T-helper 17 cell (primary cell): Measurements from ENCODE around the gene C14orf132. TPM values are rescaled to one million over a fixed set of nuclear protein-coding genes. Genes with fewer than 3 reads are reported as not detected.
A peak's percentile ranks its signal among the peaks of the same experiment; 100 is the strongest.

Source experiments
- ATAC-seq: fragments of 150-1000 bp; cut with Tn5 transposase; 2 replicates; pipeline ENCODE4 v1.10.0; 2021; ENCODE audit warnings: mild to moderate bottlenecking, moderate library complexity
- DNase-seq, 3 donors: peaks; one replicate each; pipeline versions ENCODE4 v3.0.0 to v3.0.0-alpha.2; 2020 to 2021
- H3K9me3 ChIP-seq: one replicate; pipeline ENCODE4 v1.7.0; 2013; ENCODE audit warnings: low read length, mild to moderate bottlenecking; ENCODE audit not compliant: control insufficient read depth, poor library complexity, severe bottlenecking
- H3K27ac Mint-ChIP-seq: one replicate; pipeline ENCODE4 v1.8.0; 2022; ENCODE audit warnings: mild to moderate bottlenecking, moderate library complexity, mixed read lengths
- H3K27me3 Mint-ChIP-seq: one replicate; pipeline ENCODE4 v1.8.0; 2022; ENCODE audit warnings: mixed read lengths
- H3K36me3 Mint-ChIP-seq: one replicate; pipeline ENCODE4 v1.8.0; 2022; ENCODE audit warnings: low read depth, mixed read lengths
- H3K4me1 Mint-ChIP-seq: one replicate; pipeline ENCODE4 v1.8.0; 2022; ENCODE audit warnings: mild to moderate bottlenecking, mixed read lengths
- H3K4me3 Mint-ChIP-seq: one replicate; pipeline ENCODE4 v1.8.0; 2022; ENCODE audit warnings: mild to moderate bottlenecking, moderate library complexity, mixed read lengths
- total RNA-seq, 4 donors: library from RNA in 2 of 4; stranded (reverse) in 2 of 4; gene quantifications; one replicate each; pipeline ENCODE4 v1.2.3 and lab custom pipeline; 2022 to 2026

Gene C14orf132
- total RNA-seq, 2 donors from 2014 or later, result 1.7 to 2.8 TPM

DNA sequence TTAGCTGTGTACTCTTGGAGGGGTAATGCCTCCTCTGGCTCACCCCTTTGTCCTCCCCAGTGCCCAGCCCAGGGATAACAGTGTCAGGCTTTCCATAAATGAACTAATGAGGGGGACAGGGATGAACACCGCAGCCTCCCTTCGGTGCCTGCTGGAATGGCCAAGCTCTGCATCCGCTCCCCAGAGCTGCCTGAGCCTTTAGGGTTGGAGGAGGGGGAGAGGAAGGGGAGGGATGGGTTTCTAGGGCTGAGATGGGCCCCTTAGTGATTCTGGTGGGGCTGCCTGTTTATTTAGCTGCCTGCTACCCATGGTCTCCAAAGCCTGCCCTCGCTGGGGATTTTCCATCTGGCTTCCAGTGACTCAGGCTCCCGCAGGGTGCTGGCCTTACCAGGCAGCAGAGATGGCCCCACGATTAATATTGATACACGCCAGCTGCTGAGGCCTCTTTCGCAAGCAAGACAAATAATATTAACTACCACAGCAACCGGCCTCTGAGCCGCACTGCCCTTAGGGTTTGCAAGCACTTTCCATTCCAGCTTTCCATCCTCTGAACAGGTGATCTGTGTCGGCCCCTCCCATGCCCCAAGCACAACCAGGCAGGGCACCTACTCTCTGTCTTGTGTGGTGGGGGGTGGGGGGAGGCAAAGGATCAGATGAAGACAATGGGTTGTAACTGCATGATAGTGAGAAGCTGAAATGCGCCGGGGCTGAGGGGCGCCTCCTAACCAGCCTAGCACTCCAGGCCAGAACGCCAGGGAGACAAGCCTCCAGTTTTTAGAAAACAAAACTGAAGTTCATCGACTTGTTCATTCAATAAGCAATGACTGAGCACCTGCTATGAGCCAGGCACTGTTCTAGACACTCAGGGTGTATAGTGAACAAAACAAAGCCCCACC, 56.7 kb downstream of the C14orf132 start:
- Mint-ChIP-seq H3K4me3 (no peak overlapping the region), H3K4me1 (peaks cover 4% of the 10 kb centered on the region), H3K36me3 (no peaks in the 10 kb centered on the region), H3K27ac (no peak overlapping the region), H3K27me3 (peaks cover 15% of the 10 kb centered on the region)
- no peak for ATAC-seq
- DNase-seq, result no peak
- no peaks in the 10 kb centered on the region for H3K9me3 ChIP-seq

- Mint-ChIP-seq H3K4me1 (peaks cover 4% of the 10 kb centered on the region), H3K36me3 (no peaks in the 10 kb centered on the region), H3K27me3 (peaks cover 15% of the 10 kb centered on the region), H3K27ac (no peak overlapping the region), H3K4me3 (no peak overlapping the region)
- H3K9me3 ChIP-seq, result no peaks in the 10 kb centered on the region
- DNase-seq (no peak), ATAC-seq (no peak)
Measured at GRCh38 chr14:96096639-96097610, 57.8 kb downstream of the C14orf132 start.

GRCh38 chr14:96097752-96098151, 58.6 kb downstream of the C14orf132 start:
- no peak for ATAC-seq
- H3K27me3 Mint-ChIP-seq, result peaks cover 15% of the 10 kb centered on the region
- H3K4me3 Mint-ChIP-seq, result no peak overlapping the region
- peak overlapping the region; percentile 43 for H3K27ac Mint-ChIP-seq
- no peak for DNase-seq
- H3K9me3 ChIP-seq, result no peaks in the 10 kb centered on the region
- no peaks in the 10 kb centered on the region for H3K36me3 Mint-ChIP-seq
- H3K4me1 Mint-ChIP-seq, result peaks cover 4% of the 10 kb centered on the region

- peaks cover 4% of the 10 kb centered on the region for H3K4me1 Mint-ChIP-seq
- H3K27me3 Mint-ChIP-seq, result peaks cover 15% of the 10 kb centered on the region
- H3K27ac Mint-ChIP-seq, result peak overlapping the region; percentile 43
- H3K36me3 Mint-ChIP-seq, result no peaks in the 10 kb centered on the region
- ATAC-seq (no peak), DNase-seq (no peak)
- no peaks in the 10 kb centered on the region for H3K9me3 ChIP-seq
- H3K4me3 Mint-ChIP-seq, result no peak overlapping the region
Measured at GRCh38 chr14:96098309-96098998, 59.3 kb downstream of the C14orf132 start.

DNA sequence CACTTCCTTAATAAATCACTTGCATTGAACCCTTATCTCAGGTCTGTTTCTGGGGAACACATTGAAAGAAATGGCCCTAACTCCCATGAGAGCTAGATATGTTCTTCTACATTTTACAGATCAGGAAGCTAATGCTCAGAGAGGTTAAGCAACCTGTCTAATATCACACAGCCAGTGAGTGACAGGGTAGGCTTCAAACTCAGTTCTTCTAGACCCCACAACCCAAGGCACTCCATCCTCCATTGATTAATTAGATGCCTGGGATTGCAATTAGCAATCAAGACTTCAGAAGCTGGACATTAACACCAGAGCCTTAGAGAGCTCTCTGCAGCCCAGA, 59.8 kb downstream of the C14orf132 start:
- peaks cover 12% of the 10 kb centered on the region for H3K27me3 Mint-ChIP-seq
- no peaks in the 10 kb centered on the region for H3K36me3 Mint-ChIP-seq
- H3K4me1 Mint-ChIP-seq, result peaks cover 4% of the 10 kb centered on the region
- DNase-seq, result no peak
- no peak overlapping the region for H3K27ac Mint-ChIP-seq
- no peak overlapping the region for H3K4me3 Mint-ChIP-seq
- no peaks in the 10 kb centered on the region for H3K9me3 ChIP-seq
- ATAC-seq, result no peak

DNA sequence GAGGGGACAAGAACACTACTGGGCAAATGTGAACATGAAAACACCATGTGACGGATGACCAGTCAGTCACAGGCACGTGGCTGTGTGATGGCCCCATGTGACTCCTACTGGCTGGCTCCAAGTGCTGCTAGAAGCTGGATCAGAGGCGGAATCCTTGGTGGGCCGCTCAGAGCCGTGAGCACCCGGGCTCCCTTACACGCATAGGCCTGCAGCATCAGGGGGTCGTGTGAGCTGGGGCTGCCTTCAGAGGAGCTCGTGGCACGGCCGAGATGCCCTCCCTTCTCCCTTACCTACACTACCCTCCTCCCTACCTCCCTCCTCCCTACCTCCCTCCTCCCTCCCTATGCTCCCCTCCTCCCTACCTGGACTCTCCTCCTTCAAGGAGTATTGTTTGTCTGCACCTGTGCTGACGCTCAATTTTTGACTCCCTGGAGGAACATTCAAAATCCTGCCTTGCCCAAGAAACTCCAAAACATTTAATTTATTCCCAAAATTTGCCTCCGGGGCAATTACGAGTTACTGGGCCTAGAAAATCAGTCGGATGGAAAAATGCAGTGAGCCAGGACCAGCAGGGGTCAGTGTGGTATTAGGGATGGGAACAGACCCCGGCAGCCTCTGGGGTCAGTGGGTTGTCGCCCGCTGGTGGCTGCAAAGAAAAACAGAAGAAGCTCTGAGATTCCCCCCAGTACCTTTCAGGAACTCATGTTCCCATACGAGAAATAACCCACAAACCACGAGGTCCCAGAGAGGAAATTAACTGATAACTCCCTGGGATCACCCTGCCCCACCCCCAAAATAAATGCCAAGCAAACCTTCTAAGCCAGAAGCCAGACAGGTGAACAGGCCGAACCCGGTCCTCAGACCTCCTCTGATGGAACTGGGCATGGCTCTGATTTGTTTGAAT, 61.3 kb downstream of the C14orf132 start:
- Mint-ChIP-seq H3K27me3 (peaks cover 7% of the 10 kb centered on the region), H3K36me3 (no peaks in the 10 kb centered on the region), H3K27ac (peak overlapping the region; percentile 66), H3K4me1 (peaks cover 4% of the 10 kb centered on the region), H3K4me3 (no peak overlapping the region)
- DNase-seq, result peak; percentile 28 to 60 (median 34)
- no peaks in the 10 kb centered on the region for H3K9me3 ChIP-seq
- ATAC-seq, result peak; percentile 83

- Mint-ChIP-seq H3K36me3 (no peaks in the 10 kb centered on the region), H3K4me1 (no peaks in the 10 kb centered on the region), H3K4me3 (no peak overlapping the region), H3K27ac (no peak overlapping the region), H3K27me3 (peaks cover 7% of the 10 kb centered on the region)
- ATAC-seq (no peak), DNase-seq (no peak)
- H3K9me3 ChIP-seq, result no peaks in the 10 kb centered on the region
Measured at GRCh38 chr14:96102081-96102856, 63.1 kb downstream of the C14orf132 start.

GRCh38 chr14:96103075-96103474, 63.9 kb downstream of the C14orf132 start:
- H3K36me3 Mint-ChIP-seq, result no peaks in the 10 kb centered on the region
- H3K4me3 Mint-ChIP-seq, result no peak overlapping the region
- DNase-seq (no peak), ATAC-seq (no peak)
- H3K27ac Mint-ChIP-seq, result no peak overlapping the region
- no peaks in the 10 kb centered on the region for H3K4me1 Mint-ChIP-seq
- H3K9me3 ChIP-seq, result no peaks in the 10 kb centered on the region
- peaks cover 14% of the 10 kb centered on the region for H3K27me3 Mint-ChIP-seq

DNA sequence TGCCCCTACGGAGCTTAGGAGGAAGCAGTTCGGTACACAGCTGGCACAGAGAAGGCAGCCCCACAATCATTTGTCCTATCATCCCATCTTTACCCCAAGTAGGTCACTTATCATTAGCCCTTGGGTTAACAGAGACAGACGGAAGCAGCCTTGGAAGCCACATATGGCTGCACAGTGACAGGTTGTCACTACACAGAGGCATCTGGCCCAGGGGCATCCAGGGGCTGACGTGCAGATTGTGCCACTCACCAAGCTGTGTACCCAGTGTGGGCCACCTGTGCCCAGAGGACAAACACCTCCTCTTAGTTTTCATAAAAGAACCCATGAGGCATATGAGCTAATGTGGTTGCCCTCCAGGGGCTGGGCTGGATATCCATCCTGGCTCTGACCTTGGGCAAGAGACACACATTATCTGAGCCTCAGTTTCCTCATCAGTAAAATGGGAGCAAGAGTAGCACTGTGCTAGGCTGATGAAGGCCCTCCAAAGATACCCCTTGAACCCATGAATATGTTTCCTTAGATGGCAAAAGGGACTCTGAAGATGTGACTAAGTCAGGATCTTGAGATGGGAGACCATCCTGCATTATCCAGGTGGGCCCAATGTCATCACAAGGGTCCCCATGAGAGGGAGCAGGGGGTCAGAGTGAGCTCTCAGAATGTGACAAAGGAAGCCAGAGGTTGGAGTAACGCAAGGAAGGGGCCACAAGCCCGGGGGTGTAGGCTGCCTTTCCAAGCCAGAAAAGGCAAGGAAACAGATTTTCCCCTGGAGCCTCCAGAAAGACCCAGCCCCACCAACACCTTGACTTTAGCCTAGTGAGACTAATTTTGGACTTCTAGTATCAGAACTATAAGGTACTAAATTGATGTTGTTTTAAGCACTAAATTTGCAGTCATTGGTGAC, 64.6 kb downstream of the C14orf132 start:
- Mint-ChIP-seq H3K36me3 (no peaks in the 10 kb centered on the region), H3K4me3 (no peak overlapping the region), H3K27ac (no peak overlapping the region), H3K27me3 (peaks cover 11% of the 10 kb centered on the region), H3K4me1 (no peaks in the 10 kb centered on the region)
- no peak for DNase-seq
- ATAC-seq, result no peak
- no peaks in the 10 kb centered on the region for H3K9me3 ChIP-seq

DNA sequence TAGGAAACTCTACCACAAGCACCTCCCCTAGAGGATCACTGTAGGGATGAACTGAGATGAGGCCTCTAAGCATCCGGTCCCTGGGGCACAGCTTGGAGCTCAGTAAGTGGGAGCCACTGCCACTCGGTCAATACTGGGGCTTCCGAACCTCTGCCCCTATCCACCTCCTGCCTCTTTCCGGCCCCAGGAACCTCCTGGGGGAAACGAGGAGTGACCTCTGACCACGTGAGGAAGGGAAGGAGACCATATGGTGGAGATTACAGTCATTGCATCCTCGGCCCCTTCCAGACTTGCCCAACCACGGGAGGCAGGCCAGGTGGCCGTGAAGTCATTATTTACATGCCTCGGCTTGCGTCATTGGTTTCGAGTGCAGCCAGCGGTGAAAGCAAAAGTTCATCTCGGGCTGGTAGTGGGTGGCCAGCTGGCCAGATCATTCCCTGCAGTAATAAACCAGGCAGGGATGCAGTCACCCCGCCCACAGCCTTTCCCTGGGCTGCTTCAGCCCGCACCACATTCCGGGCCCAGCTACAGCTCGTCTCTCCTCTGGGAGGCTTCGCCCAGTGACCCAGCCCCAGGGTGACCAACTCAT, 65.4 kb downstream of the C14orf132 start:
- Mint-ChIP-seq H3K4me1 (peaks cover 2% of the 10 kb centered on the region), H3K4me3 (no peak overlapping the region), H3K27me3 (peaks cover 8% of the 10 kb centered on the region), H3K36me3 (peaks cover 2% of the 10 kb centered on the region), H3K27ac (no peak overlapping the region)
- ATAC-seq (no peak), DNase-seq (no peak)
- H3K9me3 ChIP-seq, result no peaks in the 10 kb centered on the region
